GM06990 (cell line): Measurements from ENCODE around the gene DPY30.

Experiments
- DNase-seq: peaks from one replicate; pipeline ENCODE4 v3.0.0-alpha.2; 2011; ENCODE audit not compliant: insufficient read length; ENCODE audit errors: extremely low read depth
- H3K27me3 ChIP-seq: replicated peaks from 2 replicates; pipeline ENCODE4 v1.6.0; 2011; ENCODE audit warnings: low read length; ENCODE audit not compliant: control insufficient read depth, insufficient read depth
- H3K36me3 ChIP-seq: 2 replicates; pipeline ENCODE4 v1.5.1; 2011; ENCODE audit warnings: low read length; ENCODE audit not compliant: control insufficient read depth, insufficient read depth
- H3K4me3 ChIP-seq: replicated peaks from 2 replicates; pipeline ENCODE4 v1.5.1; 2011; ENCODE audit warnings: low read depth, mild to moderate bottlenecking, control low read depth, low read length
- TF ChIP-seq, protein P1 (sequence below): IDR thresholded peaks from 2 replicates; pipeline ENCODE4 v1.5.1; 2011; ENCODE audit warnings: low read length, control low read depth, mild to moderate bottlenecking, inconsistent platforms; ENCODE audit not compliant: insufficient read depth, poor library complexity, severe bottlenecking

The DPY30 gene

DNA sequence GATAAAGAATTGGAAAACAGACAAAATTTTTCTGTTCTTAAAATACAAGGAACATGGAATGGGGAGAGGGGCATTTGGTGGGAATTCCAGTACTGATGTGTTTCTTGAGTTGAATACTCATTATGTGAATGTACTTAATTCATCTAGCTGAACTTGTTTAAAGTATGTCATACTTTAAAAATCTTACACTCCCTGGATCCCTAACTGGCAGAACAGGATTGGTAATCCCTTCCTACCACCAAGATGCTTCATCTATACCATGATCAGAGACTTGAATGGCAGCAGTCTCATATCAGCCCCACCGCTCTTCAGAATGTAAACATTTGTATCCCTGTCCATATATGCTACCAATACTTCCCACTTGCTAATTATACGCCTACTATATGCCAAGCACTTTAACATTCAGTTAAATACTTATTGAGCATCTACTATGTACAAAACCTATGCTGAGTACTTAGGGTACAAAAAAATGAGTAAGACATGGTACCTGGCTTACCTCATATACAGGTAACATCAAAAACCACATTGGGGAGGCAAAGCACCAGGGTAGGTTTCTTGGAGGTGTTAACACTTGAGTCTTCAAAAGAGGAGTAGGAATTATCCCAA, 34.1 kb downstream of the DPY30 start:
- Histone ChIP-seq H3K36me3 (no peaks in the 10 kb centered on the region), H3K27me3 (no peaks in the 10 kb centered on the region), H3K4me3 (no peak overlapping the region)
- DNase-seq = no peak
- TF ChIP-seq, protein P1, sequence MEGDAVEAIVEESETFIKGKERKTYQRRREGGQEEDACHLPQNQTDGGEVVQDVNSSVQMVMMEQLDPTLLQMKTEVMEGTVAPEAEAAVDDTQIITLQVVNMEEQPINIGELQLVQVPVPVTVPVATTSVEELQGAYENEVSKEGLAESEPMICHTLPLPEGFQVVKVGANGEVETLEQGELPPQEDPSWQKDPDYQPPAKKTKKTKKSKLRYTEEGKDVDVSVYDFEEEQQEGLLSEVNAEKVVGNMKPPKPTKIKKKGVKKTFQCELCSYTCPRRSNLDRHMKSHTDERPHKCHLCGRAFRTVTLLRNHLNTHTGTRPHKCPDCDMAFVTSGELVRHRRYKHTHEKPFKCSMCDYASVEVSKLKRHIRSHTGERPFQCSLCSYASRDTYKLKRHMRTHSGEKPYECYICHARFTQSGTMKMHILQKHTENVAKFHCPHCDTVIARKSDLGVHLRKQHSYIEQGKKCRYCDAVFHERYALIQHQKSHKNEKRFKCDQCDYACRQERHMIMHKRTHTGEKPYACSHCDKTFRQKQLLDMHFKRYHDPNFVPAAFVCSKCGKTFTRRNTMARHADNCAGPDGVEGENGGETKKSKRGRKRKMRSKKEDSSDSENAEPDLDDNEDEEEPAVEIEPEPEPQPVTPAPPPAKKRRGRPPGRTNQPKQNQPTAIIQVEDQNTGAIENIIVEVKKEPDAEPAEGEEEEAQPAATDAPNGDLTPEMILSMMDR = no peak

GRCh38 chr2:32003791-32004190, 35.8 kb downstream of the DPY30 start:
- DNase-seq = no peak
- H3K4me3 ChIP-seq = no peak overlapping the region
- TF ChIP-seq, protein P1 = no peak
- H3K27me3 ChIP-seq = no peaks in the 10 kb centered on the region
- no peaks in the 10 kb centered on the region for H3K36me3 ChIP-seq

GRCh38 chr2:32002406-32002805, 37.2 kb downstream of the DPY30 start:
- TF ChIP-seq, protein P1 = no peak
- H3K36me3 ChIP-seq = no peaks in the 10 kb centered on the region
- DNase-seq = no peak
- H3K27me3 ChIP-seq = no peaks in the 10 kb centered on the region
- no peak overlapping the region for H3K4me3 ChIP-seq

DNA sequence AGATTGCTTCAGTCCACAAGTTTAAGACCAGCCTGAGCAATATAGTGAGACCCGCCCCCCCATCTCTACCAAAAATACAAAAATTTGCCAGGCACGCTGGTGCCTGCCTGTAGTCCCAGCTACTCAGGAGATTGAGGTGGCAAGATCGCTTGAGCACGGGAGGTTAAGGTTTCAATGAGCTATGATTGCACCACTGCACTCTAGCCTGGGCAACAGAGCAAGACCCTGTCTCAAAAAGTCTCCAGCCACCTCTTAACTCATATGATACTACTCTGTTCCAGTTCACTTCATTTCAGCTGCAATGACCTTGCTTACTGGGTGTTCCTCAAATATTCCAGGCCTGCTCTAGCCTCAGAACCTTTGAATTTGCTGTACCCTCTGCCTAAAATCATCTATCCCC, 40.2 kb downstream of the DPY30 start:
- TF ChIP-seq, protein P1 = no peak
- DNase-seq = no peak
- no peaks in the 10 kb centered on the region for H3K36me3 ChIP-seq
- H3K27me3 ChIP-seq = no peaks in the 10 kb centered on the region
- no peak overlapping the region for H3K4me3 ChIP-seq

DNA sequence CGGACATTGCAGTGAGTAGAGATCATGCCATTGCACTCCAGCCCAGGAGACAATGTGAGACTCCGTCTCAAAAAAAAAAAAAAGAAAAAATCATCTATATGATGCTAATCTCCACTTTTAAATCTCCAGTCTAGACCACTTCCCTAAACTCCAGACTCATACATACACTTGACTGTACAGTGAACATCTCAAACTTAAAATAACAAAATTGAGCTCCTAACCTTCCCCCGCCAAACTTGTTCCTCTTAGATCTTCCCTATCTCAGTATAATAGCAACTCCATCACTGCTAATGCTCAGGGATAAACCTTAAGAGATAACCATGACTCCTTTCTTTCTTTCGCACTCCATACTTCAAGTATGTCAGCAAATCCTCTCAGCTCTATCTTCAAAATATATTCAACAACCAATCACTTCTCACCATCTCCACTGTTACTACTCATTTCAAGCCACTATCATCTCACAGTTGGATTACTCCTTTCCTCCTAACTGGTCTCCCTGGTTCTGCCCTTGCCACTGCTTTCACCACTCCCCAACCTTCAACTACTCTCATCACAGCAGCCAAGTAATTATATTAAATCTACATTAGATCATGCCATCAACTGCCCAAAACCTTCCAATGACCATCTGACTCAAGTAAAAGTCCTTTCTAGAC, 40.7 kb downstream of the DPY30 start:
- H3K4me3 ChIP-seq = no peak overlapping the region
- DNase-seq = no peak
- no peaks in the 10 kb centered on the region for H3K36me3 ChIP-seq
- no peaks in the 10 kb centered on the region for H3K27me3 ChIP-seq
- TF ChIP-seq, protein P1 = no peak
